T-helper 9 cell (primary cell): ENCODE results near the gene PLPP4.

Experiments
- DNase-seq: peaks from one replicate; pipeline ENCODE4 v3.0.0-alpha.2; 2020
- total RNA-seq, 2 donors: gene quantifications; one replicate each; lab custom pipeline; 2026; lab: John Stamatoyannopoulos, UW

PLPP4 gene
- total RNA-seq = 0 reads per million in 2 donors

GRCh38 chr10:120456626-120457430 lies at the start of gene PLPP4:
PLPP4 (plus strand) TSS chr10:120457227; CDS start chr10:120457306, 79 bp downstream.
- no peak for DNase-seq

- no peak for DNase-seq
These were observed 47.2 kb upstream of the PLPP4 start for GRCh38 chr10:120409816-120410215.

DNA sequence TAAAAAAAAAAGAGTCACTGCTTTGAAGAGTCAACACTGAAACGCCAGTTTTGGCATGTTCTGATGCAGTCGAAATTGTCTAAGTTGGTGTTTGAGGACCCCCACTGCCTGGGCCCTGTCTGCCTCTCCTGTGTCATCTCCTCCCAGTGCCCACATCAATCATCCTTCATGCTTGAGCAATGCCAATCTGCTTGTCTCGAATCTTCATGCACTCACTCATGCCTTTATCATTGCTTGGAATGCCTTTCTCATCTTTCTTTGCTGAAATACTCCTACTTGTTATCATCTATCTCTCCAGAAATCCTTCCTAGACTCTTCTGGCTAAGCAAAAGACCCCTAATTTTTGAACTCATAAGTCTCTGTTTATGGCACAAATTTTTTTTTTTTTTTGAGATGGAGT lies 42.1 kb upstream of the PLPP4 start:
- DNase-seq = no peak

GRCh38 chr10:120415709-120416330 lies 41.2 kb upstream of the PLPP4 start:
- DNase-seq = no peak

DNA sequence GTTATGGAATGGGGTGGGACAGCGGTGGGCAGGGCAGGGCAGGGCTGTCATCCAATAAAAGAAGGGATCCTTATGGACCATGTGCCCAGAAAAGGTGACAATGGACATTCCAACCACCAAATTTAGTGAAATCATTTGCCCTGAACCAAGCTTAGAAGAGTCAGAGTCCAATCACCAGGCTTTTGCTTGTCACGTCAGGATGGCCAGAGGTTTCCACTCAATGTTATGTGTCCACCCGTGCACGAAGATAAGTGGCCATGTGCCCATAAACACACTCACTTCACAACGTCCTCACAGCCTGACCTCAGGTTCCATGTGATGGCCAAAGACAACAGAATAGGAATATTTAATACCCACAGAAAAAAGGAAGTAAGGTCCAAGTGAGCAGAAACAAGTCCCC lies 36.6 kb upstream of the PLPP4 start:
- DNase-seq = no peak

DNA sequence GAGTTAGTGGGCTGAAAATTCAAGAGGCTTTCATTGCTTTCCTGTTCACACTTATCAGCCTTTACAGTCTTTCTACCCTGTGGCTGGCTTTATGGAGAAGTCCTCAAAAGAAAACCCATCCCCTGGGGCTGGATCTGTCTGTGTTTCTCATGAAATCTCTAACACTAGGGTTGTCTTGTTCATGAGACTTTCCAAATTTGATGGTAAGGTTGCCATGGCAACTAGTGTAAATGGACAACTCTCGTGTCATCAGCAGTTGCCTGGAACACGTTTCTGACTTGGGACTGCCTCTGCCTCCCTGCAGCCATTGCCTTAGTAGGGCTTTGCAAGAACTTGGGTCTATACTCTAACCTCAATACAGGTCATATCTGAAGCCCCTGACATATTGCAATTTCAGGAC lies 35.8 kb upstream of the PLPP4 start:
- DNase-seq = no peak

DNA sequence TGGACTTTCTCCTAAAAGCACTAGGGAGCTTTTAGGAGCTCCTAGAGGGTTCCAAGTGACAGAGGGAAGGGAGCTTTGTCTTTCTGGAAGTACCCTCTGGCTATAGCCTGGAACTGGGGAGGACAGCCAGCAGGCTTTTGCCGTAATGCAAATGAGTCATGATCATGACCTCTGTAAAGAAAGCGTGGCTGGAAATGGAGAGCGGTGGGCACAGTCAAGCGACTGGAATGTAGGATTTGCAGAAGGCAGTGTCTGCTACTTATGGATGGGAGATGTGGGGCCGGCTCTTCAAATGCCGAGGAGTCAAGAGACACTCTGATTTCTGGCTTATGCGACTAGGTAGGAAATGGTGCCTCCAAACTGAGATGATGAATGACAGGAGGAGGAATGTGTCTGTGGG lies 34.6 kb upstream of the PLPP4 start:
- DNase-seq = no peak

GRCh38 chr10:120423431-120424197 lies 33.4 kb upstream of the PLPP4 start:
- no peak for DNase-seq

DNA sequence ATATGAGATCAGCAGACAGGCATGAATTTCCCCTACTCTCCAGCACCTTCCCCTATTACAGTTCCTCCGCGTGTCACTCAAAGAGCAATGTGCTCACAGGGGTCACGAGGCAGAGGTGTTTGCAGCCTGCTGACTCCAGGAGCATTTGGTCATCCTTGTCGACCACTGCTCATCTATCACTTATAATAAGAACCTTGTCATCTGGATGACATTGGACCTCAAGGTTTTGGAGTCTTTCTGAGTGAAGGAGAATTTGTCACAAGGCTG lies 32.9 kb upstream of the PLPP4 start:
- no peak for DNase-seq

DNA sequence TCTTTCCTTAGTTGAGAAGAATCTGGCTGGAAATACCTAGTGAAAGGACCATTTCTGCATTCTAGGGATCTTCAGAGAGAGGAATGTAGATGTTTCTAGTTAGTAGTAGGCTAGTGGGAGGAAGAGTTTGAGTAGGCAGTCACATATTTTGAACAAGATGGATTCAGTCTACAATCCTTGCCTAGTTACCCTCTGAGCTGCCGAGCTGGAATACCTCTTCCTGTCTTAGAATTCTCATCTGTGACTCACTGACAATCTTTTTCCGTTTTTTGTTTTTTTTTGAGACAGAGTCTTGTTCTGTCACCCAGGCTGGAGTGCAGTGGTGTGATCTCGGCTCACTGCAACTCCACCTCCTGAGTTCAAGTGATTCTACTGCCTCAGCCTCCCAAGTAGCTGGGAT lies 30.7 kb upstream of the PLPP4 start:
- no peak for DNase-seq

DNA sequence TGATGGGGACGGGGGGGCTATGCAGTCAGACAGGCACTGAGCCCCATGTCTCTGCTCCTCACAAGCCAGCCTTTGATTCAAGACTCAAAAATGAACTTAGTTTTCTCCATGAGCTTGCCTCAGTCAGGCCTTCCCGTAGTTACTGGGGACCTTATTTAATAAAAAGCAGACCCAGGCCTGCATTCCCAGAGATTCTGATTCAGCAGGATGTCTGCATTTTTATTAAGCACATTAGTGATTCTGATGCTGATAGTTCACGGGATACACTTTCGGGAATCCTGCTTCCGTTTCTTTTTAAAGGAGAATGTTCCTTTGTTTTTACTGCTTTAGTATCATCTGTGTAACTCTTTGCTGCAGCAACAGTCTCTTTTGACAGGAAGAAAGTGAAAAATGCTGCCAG lies 28.3 kb upstream of the PLPP4 start:
- no peak for DNase-seq

- DNase-seq = no peak
These were observed 27.6 kb upstream of the PLPP4 start for GRCh38 chr10:120429395-120429794.

DNA sequence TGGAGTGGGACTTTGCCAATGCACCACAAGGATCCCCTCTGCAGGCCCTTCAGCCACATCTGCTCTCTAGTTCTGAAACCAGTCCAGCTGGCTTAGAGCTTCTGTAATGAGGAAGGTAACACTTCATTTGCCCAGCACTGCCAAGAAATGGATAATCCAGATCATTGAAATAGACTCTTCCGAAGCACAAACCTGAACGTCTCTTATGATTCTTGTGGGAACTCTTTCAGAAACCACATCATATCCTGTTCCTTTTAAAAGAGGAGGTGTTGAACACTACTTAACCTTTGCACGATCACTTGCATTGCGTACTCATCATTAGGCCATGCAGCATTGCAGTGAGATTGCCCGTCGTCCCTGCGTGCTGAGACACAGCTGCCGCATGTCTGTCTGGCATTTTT lies 25.8 kb upstream of the PLPP4 start:
- no peak for DNase-seq

DNA sequence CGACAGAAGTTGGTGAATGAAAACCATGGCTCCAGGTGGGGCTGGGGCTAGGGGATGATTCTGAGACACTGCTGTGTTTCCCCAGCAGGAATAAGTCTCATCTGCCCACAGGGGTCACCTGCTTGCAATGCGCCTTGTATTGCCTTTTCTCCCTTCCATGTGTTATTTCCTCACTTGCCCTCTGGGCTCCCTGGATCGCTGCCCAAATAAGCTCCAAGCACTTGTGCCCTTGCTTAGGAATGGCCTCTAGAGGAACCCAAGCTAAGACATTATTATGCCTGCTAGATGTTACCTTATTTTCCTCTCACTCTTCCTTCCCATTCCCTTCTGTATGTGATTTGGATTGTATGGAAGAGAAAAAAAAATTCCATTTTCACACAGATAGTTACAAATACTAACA lies 24.8 kb upstream of the PLPP4 start:
- no peak for DNase-seq

DNA sequence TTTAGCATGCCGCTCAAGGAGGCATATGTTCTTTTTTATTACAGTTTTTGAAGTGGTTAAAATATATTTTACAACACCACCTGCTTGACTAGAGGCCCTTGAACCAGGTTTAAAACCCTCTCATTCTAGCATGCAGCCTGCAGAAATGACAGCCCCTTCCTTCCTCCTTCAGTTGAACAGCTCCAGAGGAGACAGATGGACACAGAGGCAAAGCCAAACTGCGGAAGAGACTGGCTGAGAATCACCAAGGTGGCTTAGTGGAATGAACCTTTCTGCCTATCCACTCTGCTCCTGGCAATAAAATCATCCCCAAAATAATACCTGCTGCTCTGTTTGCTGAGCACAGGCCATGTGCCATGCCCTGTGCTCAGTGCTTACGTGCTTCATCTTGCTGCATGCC lies 23.9 kb upstream of the PLPP4 start:
- no peak for DNase-seq

- no peak for DNase-seq
These were observed 20.5 kb upstream of the PLPP4 start for GRCh38 chr10:120436439-120437112.

GRCh38 chr10:120437541-120437940 lies 19.5 kb upstream of the PLPP4 start:
- DNase-seq = no peak

GRCh38 chr10:120451968-120452367 lies 5.1 kb upstream of the PLPP4 start:
- no peak for DNase-seq

GRCh38 chr10:120453319-120453718 lies 3.7 kb upstream of the PLPP4 start:
- no peak for DNase-seq

- no peak for DNase-seq
These were observed 3.1 kb upstream of the PLPP4 start for GRCh38 chr10:120453886-120454285.

DNA sequence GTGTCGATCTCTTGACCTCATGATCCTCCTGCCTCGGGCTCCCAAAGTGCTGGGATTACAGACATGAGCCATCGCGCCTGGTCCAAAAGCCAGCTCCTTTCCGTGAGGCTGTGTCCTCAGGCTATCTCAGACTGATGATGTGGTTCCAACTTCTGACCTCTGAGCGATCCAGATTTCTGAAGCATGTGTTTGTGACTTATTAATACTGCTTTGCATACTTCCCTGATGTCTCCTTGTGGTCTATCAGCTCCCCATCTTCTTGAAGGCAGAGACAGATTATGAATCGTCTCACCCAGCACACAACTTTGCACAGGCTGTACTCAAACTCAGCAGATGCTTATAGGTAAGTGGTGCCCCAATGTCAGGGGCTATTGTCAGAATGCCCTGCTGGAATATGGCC lies 2.0 kb upstream of the PLPP4 start:
- no peak for DNase-seq

GRCh38 chr10:120455606-120456005 lies 1.4 kb upstream of the PLPP4 start:
- DNase-seq = no peak

DNA sequence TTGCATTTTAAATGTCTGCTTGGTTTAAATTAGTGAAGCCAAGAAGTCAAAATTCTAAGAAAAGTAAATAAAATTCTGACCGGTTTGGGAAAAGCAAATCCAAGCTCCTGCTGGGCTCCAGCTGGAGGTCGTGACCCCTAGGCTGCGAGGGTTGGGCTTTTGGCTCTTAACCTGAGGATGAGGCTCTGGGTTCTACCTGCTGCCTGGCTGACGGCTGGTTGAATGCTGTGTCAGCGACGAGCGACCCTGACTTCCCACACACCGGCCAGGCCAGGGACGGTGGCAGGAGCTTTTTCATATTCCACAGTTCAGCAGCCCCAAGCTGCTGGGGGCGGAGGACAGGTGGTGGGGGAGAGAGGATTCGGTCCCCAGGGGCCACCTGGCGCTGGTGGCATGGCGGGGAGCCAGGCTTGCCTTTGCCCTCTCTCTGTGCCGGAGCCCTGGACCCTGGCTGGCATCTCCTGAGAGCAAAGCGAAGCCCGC lies 843 bp upstream of the PLPP4 start:
- DNase-seq = no peak
